Breast epithelium (tissue), 3 donors: ENCODE measurements around the gene ESPNL.

ENCODE experiments used
- POLR2A ChIP-seq: fragments of 450-650 bp; IDR thresholded peaks from one replicate; pipeline ENCODE4 v1.6.1; 2016; ENCODE audit warnings: antibody characterized with exemption, mild to moderate bottlenecking, moderate library complexity
- POLR2AphosphoS5 ChIP-seq, 3 donors: sonication (generic); formaldehyde crosslinking; IDR thresholded peaks; one replicate each; pipeline ENCODE4 v1.6.1; 2017; ENCODE audit warnings: antibody characterized with exemption in 3 of 3
- TF ChIP-seq, protein P1 (sequence below), 3 donors: fragments of 450-650 bp; IDR thresholded peaks; one replicate each; pipeline ENCODE4 v1.5.1; 2016 to 2017; ENCODE audit warnings: antibody characterized with exemption in 3 of 3, mild to moderate bottlenecking in 3 of 3, moderate library complexity in 3 of 3

DNA sequence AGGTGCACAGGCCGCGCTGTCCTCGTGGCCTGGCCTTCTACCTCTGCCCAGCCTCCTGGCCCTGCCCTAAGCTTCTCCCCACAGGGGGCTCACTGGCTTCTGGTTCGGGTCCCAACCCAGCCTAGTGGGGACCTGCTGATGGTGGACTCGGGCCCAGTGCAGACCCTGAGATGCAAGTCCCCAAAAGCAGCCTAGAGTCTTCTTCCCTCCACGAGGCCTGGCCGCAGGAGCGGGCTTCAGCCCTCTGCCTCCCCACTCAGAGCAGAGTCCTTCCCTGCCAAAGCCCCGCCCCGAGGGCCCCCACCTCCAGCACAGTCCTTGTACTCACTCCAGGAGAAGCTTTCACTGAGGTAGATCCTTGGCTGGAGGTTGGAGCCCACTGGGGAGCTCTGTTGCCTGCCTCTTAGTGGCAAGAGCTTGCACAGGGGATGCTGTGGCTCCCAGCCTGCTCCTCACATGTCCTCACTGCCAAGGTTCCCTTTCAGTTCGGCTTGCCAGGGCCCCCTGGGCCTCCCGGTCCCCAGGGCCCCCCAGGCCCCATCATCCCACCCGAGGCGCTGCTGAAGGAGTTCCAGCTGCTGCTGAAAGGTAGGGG is 62.2 kb downstream of the ESPNL start:
- TF ChIP-seq, protein P1, sequence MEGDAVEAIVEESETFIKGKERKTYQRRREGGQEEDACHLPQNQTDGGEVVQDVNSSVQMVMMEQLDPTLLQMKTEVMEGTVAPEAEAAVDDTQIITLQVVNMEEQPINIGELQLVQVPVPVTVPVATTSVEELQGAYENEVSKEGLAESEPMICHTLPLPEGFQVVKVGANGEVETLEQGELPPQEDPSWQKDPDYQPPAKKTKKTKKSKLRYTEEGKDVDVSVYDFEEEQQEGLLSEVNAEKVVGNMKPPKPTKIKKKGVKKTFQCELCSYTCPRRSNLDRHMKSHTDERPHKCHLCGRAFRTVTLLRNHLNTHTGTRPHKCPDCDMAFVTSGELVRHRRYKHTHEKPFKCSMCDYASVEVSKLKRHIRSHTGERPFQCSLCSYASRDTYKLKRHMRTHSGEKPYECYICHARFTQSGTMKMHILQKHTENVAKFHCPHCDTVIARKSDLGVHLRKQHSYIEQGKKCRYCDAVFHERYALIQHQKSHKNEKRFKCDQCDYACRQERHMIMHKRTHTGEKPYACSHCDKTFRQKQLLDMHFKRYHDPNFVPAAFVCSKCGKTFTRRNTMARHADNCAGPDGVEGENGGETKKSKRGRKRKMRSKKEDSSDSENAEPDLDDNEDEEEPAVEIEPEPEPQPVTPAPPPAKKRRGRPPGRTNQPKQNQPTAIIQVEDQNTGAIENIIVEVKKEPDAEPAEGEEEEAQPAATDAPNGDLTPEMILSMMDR (IDR thresholded peaks at IDR 0.05): no peak
- no peak for TF ChIP-seq POLR2A
- TF ChIP-seq POLR2AphosphoS5 (IDR thresholded peaks at IDR 0.05): no peak
